ENCODE results near the gene PER2.
"Not testable (repeated sequence)": the region's sequence is repeated elsewhere in the genome, so short reads cannot be mapped to it uniquely, and the experiment has no call there.

The PER2 gene

GRCh38 chr2:238313289-238313990 is 25.0 kb upstream of the PER2 start:
- DNase-seq (ENCODE audit: low read depth): no peak

- not testable (repeated sequence) for DNase-seq (ENCODE audit: low read depth)
Measured at GRCh38 chr2:238310721-238311120, 22.3 kb upstream of the PER2 start.

- no peak for DNase-seq (ENCODE audit: low read depth)
Measured at GRCh38 chr2:238308177-238308576, 19.8 kb upstream of the PER2 start.

GRCh38 chr2:238306672-238306998 is 18.2 kb upstream of the PER2 start:
- no peak for DNase-seq (ENCODE audit: low read depth)

GRCh38 chr2:238305965-238306671 is 17.7 kb upstream of the PER2 start:
- DNase-seq (ENCODE audit: low read depth): no peak

GRCh38 chr2:238305092-238305862 is 16.9 kb upstream of the PER2 start:
- no peak for DNase-seq (ENCODE audit: low read depth)

- DNase-seq (ENCODE audit: low read depth): no peak
Measured at GRCh38 chr2:238304116-238304515, 15.7 kb upstream of the PER2 start.

GRCh38 chr2:238302751-238303150 is 14.3 kb upstream of the PER2 start:
- no peak for DNase-seq (ENCODE audit: low read depth)

GRCh38 chr2:238302087-238302486 is 13.7 kb upstream of the PER2 start:
- DNase-seq (ENCODE audit: low read depth): no peak

- DNase-seq (ENCODE audit: low read depth): no peak
Measured at GRCh38 chr2:238299803-238300202, 11.4 kb upstream of the PER2 start.

- DNase-seq (ENCODE audit: low read depth): no peak
Measured at GRCh38 chr2:238296638-238297457, 8.4 kb upstream of the PER2 start.

GRCh38 chr2:238295144-238296112 is 7.0 kb upstream of the PER2 start:
- DNase-seq (ENCODE audit: low read depth): no peak

- DNase-seq (ENCODE audit: low read depth): no peak
Measured at GRCh38 chr2:238294393-238295143, 6.2 kb upstream of the PER2 start.

GRCh38 chr2:238294046-238294392 is 5.6 kb upstream of the PER2 start:
- DNase-seq (ENCODE audit: low read depth): no peak

GRCh38 chr2:238291550-238292281 is 3.3 kb upstream of the PER2 start:
- DNase-seq (ENCODE audit: low read depth): no peak

- DNase-seq (ENCODE audit: low read depth): no peak
Measured at GRCh38 chr2:238290715-238291549, 2.5 kb upstream of the PER2 start.

GRCh38 chr2:238290091-238290509 is 1.7 kb upstream of the PER2 start:
- DNase-seq (ENCODE audit: low read depth): no peak

- DNase-seq (ENCODE audit: low read depth): no peak
Measured at GRCh38 chr2:238289574-238289973, 1.2 kb upstream of the PER2 start.

Data from CMK (cell line).